ENCODE data around the gene UPK3BL1. TPM values are rescaled to one million over a fixed set of nuclear protein-coding genes. Genes with fewer than 3 reads are reported as not detected.
"Not testable (repeated sequence)": the region's sequence is repeated elsewhere in the genome, so short reads cannot be mapped to it uniquely, and the experiment has no call there.

The UPK3BL1 gene, protein sequence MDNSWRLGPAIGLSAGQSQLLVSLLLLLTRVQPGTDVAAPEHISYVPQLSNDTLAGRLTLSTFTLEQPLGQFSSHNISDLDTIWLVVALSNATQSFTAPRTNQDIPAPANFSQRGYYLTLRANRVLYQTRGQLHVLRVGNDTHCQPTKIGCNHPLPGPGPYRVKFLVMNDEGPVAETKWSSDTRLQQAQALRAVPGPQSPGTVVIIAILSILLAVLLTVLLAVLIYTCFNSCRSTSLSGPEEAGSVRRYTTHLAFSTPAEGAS
- polyA plus RNA-seq (2013, experiment 1 of 2): 57.0 TPM
- polyA plus RNA-seq (2013, experiment 2 of 2): 47.5 TPM

DNA sequence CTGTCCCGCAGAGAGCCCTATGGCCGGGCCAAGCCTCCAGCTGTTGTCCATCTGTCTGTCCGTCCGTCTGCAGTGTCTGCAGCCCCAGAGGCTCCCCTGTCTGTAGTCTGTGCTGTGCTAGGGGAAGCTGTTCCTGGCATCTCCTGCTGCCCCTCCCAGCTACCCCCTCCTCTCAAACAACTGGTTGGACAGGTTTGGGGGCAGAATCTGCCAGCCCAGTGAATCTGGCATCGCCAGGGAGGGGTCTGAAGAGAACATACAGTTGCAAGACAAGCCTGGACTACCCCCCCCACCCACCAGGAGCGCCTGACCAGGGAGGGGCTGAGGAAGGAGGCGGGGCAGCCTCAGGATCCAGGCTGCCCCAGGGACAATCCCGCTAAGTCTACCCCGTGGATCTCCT, at the start of gene UPK3BL1:
Gene UPK3BL1, minus strand, starts transcription at position 101 of the 400 bp plus-strand sequence. Its CDS starts 50 bp downstream, at position 51.
- no CpG with 5 or more reads among the region's 9 CpGs for WGBS, 2 experiments (ENCODE audit: insufficient coverage in 2 of 2)
- not testable (repeated sequence) for H3K4me1 ChIP-seq (ENCODE audit: control insufficient read depth, insufficient read depth, low read length, poor library complexity, severe bottlenecking); H3K9me3 ChIP-seq (ENCODE audit: control insufficient read depth, low read length); H3K36me3 ChIP-seq (ENCODE audit: control insufficient read depth, insufficient read depth, low read length); H3K27ac ChIP-seq (ENCODE audit: low read depth, low read length, severe bottlenecking); H3K4me3 ChIP-seq (ENCODE audit: extremely low read depth, insufficient read depth, low read length, poor library complexity, severe bottlenecking)

DNA sequence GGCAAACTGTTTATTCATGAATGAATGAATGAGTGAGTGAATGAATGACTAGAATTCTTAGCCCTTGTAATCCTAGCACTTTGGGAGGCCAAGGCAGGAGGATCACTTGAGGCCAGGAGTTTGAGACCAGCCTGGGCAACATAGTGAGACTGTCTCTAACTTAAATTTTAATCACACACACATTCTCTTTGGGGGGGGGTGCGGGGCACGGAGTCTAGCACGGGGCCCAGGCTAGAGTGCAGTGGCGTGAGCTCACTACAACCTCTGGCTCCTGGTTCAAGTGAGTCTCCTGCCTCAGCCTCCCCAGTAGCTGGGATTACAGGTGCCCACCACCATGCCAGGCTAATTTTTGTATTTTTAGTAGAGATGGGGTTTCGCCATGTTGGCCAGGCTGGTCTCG, 48.0 kb upstream of the UPK3BL1 start:
- not testable (repeated sequence) for H3K36me3 ChIP-seq (ENCODE audit: control insufficient read depth, insufficient read depth, low read length); H3K4me3 ChIP-seq (ENCODE audit: extremely low read depth, insufficient read depth, low read length, poor library complexity, severe bottlenecking); H3K27ac ChIP-seq (ENCODE audit: low read depth, low read length, severe bottlenecking); H3K4me1 ChIP-seq (ENCODE audit: control insufficient read depth, insufficient read depth, low read length, poor library complexity, severe bottlenecking); H3K9me3 ChIP-seq (ENCODE audit: control insufficient read depth, low read length)
- WGBS, 2 experiments (ENCODE audit: insufficient coverage in 2 of 2): no CpG with 5 or more reads among the region's 6 CpGs

DNA sequence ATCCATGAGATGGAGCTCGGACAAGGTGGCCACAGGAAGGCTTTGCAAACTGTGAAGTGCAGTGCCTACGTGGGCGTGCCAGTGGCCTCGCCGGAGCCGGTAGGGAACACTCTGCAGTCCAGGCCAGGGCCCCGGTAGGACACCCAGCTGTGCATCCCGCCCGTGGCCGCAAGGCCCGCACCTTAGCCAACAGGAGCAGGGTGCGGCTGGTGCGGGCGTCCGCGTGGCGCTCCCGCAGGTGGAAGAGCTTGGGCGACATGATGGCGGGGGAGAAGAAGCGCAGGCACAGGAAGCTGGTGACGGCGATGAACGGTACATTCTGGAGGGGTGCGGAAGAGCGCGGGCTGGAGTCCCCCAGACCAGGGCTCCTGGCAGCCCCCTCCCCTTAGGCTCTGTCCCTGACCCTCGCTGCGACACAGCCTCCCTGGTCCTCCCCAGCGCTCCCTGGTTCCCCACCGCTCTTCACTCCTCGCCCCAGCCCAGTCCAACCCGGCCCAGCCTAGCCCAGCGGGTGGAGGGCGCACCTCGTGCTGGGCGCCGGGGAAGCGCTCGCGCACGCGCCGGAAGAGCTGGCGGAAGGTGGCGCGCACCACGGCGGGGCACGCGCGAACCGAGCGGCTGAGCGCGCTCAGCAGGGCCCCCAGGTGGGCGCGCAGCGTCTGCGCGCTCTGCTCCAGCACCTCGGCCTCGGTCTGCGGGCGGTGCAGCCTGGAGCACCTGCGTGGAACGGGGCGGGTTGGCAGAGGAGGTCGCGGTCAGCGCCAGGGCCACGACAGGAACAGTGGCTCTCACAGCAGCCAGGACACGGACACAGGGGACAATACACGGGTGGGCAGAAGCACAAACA, 47.1 kb upstream of the UPK3BL1 start:
- not testable (repeated sequence) for H3K27ac ChIP-seq (ENCODE audit: low read depth, low read length, severe bottlenecking); H3K36me3 ChIP-seq (ENCODE audit: control insufficient read depth, insufficient read depth, low read length); H3K9me3 ChIP-seq (ENCODE audit: control insufficient read depth, low read length); H3K4me1 ChIP-seq (ENCODE audit: control insufficient read depth, insufficient read depth, low read length, poor library complexity, severe bottlenecking); H3K4me3 ChIP-seq (ENCODE audit: extremely low read depth, insufficient read depth, low read length, poor library complexity, severe bottlenecking)
- WGBS, 2 experiments (ENCODE audit: insufficient coverage in 2 of 2): no CpG with 5 or more reads among the region's 74 CpGs

DNA sequence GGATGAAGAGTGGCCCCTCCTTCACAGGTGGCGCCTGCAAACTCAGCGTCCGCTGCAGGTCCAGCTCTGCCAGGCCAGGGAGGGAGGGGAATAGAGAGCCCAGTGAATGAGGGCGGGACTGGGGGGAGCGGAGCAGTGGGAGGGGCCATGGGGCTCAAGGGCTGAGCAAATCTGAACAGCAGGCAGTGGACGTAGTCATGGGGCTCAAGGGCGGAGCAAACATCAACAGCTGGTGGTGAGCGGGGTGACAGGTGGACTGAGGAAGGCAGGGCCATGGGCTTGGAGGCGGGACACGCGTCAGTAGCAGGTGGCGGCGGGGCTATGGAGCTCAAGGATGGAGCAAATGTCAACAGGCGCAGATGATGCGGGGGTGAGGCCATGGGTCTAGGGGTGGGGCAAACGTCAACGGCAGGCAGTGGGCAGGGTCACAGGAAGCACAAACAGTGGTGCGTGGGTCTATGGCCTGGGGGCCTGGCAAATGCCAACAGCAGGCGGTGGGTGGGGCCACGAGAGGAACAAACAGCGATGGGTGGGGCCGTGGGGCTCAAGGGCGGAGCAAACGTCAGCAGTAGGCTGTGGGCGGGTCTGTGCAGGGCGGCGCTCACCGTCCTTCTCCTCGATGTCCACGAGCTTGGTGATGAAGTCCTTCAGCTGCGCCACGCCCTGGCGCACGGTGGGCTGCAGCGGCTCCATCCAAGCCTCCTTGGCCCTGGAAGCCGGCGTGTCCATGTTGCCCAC, 45.9 kb upstream of the UPK3BL1 start:
- not testable (repeated sequence) for H3K4me3 ChIP-seq (ENCODE audit: extremely low read depth, insufficient read depth, low read length, poor library complexity, severe bottlenecking); H3K4me1 ChIP-seq (ENCODE audit: control insufficient read depth, insufficient read depth, low read length, poor library complexity, severe bottlenecking); H3K9me3 ChIP-seq (ENCODE audit: control insufficient read depth, low read length); H3K27ac ChIP-seq (ENCODE audit: low read depth, low read length, severe bottlenecking); H3K36me3 ChIP-seq (ENCODE audit: control insufficient read depth, insufficient read depth, low read length)
- no CpG with 5 or more reads among the region's 37 CpGs for WGBS, 2 experiments (ENCODE audit: insufficient coverage in 2 of 2)

DNA sequence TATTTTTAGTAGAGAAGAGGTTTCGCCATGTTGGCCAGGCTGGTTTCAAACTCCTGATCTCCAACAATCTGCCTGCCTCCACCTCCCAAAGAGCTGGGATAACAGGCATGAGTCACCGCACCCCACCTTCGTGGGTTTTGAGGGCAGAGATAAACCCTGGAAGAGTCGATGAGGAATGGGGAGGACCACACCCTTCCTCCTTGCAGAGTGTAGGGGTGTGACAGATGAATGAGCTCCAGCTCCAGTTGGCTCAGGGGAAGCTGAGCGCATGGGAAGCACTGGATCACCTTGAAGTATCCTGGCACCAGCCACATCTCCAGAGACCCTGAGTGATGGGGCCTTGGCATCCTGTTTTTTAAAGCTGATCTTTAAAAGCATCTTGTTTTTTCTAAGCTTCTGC, 40.0 kb upstream of the UPK3BL1 start:
- H3K36me3 ChIP-seq (ENCODE audit: control insufficient read depth, insufficient read depth, low read length); H3K4me1 ChIP-seq (ENCODE audit: control insufficient read depth, insufficient read depth, low read length, poor library complexity, severe bottlenecking); H3K4me3 ChIP-seq (ENCODE audit: extremely low read depth, insufficient read depth, low read length, poor library complexity, severe bottlenecking); H3K27ac ChIP-seq (ENCODE audit: low read depth, low read length, severe bottlenecking); H3K9me3 ChIP-seq (ENCODE audit: control insufficient read depth, low read length): not testable (repeated sequence)
- no CpG with 5 or more reads among the region's 5 CpGs for WGBS, 2 experiments (ENCODE audit: insufficient coverage in 2 of 2)

DNA sequence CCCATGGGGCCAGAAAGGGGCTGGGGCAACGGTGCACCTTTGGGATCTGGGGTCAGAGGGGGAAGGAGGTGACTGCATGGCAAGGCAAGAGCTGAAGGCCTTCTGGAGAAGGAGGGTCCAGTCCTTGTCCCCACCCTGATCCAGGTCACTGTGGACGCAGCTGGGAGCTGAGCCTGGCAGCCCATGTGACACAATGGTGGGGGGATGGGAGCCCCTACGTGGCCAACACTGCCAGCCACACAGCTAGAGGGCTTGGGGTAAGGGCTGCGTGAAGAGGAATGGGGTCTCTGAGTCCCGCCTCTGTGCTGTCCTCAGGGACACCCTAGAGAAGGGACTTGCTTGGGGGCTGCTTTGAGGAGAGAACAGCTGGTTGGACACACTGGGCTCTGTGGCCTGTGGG, 38.2 kb upstream of the UPK3BL1 start:
- not testable (repeated sequence) for H3K9me3 ChIP-seq (ENCODE audit: control insufficient read depth, low read length); H3K4me3 ChIP-seq (ENCODE audit: extremely low read depth, insufficient read depth, low read length, poor library complexity, severe bottlenecking); H3K4me1 ChIP-seq (ENCODE audit: control insufficient read depth, insufficient read depth, low read length, poor library complexity, severe bottlenecking); H3K36me3 ChIP-seq (ENCODE audit: control insufficient read depth, insufficient read depth, low read length); H3K27ac ChIP-seq (ENCODE audit: low read depth, low read length, severe bottlenecking)
- no CpG with 5 or more reads among the region's 5 CpGs for WGBS, 2 experiments (ENCODE audit: insufficient coverage in 2 of 2)

DNA sequence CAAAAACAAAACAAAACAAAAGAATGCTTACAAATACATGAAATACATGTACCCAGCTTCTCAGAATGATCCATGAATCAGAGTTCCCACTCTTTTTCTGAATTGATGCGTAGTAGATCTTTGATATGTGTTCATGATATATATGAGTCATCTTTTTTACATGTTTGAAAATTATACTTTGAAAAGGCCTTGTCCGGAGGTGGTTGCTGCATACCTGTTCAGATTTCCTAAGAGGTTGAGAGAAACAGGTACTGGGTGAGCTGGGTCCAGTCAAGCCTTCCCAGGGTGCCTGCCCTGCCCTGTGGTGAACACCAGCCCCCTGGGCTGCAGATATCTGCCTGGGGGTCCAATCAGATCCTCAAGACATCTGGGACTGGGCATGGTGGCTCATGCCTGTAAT, 33.0 kb upstream of the UPK3BL1 start:
- 83 to 100% methylated on average over 1 of the region's 2 CpGs for WGBS, 2 experiments (ENCODE audit: insufficient coverage in 2 of 2)
- H3K27ac ChIP-seq (ENCODE audit: low read depth, low read length, severe bottlenecking): not testable (repeated sequence)

DNA sequence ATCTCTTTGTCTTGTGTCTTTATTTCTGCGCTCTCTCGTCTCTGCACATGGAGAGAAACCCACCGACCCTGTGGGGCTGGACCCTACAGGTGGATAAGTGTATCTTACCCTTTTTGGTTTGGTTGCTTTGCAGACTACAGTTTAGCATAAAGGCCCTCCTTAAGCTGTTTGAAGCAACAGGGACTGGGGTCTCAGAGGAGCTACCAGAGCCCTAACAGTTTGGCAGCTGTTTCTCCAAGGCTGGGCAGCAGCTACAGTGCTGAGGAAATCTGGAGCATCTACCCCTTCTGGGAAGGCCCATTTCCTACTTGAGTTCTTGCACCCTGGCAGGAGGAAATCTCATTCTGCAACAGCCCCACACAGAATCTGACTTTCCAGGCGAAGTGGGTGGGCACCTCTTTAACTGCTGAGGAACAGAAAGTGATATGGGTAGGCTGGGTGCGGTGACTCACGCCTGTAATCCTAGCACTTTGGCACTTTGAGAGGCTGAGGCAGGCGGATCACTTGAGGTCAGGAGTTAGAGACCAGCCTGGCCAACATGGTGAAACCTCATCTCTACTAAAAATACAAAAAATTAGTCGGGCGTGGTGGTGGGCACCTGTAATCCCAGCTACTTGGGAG, 31.0 kb upstream of the UPK3BL1 start:
- not testable (repeated sequence) for H3K27ac ChIP-seq (ENCODE audit: low read depth, low read length, severe bottlenecking); H3K36me3 ChIP-seq (ENCODE audit: control insufficient read depth, insufficient read depth, low read length)
- WGBS, 2 experiments (ENCODE audit: insufficient coverage in 2 of 2): no CpG with 5 or more reads among the region's 9 CpGs

More for the DNA sequence above, 33.0 kb upstream of the UPK3BL1 start:
- H3K9me3 ChIP-seq (ENCODE audit: control insufficient read depth, low read length); H3K4me1 ChIP-seq (ENCODE audit: control insufficient read depth, insufficient read depth, low read length, poor library complexity, severe bottlenecking); H3K36me3 ChIP-seq (ENCODE audit: control insufficient read depth, insufficient read depth, low read length); H3K4me3 ChIP-seq (ENCODE audit: extremely low read depth, insufficient read depth, low read length, poor library complexity, severe bottlenecking): not testable (repeated sequence)

DNA sequence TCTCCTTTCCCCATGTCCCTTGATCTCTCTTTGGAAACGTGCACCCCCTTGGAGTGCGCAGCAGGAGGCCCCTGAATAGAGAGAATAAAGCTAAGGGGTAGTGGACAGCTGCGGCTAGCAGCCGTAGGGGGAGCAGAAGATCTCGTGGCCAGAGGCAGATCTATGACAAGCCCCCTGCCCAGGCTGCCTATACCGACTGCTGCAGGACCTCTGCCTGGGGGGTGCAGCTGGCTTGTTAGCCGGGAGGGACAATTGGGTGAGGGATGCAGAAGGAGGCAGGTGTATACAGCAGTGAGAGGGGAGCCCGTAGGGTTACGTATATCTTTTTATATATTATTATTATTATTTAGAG, 29.3 kb upstream of the UPK3BL1 start:
- H3K4me1 ChIP-seq (ENCODE audit: control insufficient read depth, insufficient read depth, low read length, poor library complexity, severe bottlenecking); H3K36me3 ChIP-seq (ENCODE audit: control insufficient read depth, insufficient read depth, low read length); H3K9me3 ChIP-seq (ENCODE audit: control insufficient read depth, low read length); H3K27ac ChIP-seq (ENCODE audit: low read depth, low read length, severe bottlenecking); H3K4me3 ChIP-seq (ENCODE audit: extremely low read depth, insufficient read depth, low read length, poor library complexity, severe bottlenecking): not testable (repeated sequence)
- WGBS, 2 experiments (ENCODE audit: insufficient coverage in 2 of 2): no CpG with 5 or more reads among the region's 9 CpGs

More for the DNA sequence above, 31.0 kb upstream of the UPK3BL1 start:
- H3K4me1 ChIP-seq (ENCODE audit: control insufficient read depth, insufficient read depth, low read length, poor library complexity, severe bottlenecking); H3K9me3 ChIP-seq (ENCODE audit: control insufficient read depth, low read length); H3K4me3 ChIP-seq (ENCODE audit: extremely low read depth, insufficient read depth, low read length, poor library complexity, severe bottlenecking): not testable (repeated sequence)

DNA sequence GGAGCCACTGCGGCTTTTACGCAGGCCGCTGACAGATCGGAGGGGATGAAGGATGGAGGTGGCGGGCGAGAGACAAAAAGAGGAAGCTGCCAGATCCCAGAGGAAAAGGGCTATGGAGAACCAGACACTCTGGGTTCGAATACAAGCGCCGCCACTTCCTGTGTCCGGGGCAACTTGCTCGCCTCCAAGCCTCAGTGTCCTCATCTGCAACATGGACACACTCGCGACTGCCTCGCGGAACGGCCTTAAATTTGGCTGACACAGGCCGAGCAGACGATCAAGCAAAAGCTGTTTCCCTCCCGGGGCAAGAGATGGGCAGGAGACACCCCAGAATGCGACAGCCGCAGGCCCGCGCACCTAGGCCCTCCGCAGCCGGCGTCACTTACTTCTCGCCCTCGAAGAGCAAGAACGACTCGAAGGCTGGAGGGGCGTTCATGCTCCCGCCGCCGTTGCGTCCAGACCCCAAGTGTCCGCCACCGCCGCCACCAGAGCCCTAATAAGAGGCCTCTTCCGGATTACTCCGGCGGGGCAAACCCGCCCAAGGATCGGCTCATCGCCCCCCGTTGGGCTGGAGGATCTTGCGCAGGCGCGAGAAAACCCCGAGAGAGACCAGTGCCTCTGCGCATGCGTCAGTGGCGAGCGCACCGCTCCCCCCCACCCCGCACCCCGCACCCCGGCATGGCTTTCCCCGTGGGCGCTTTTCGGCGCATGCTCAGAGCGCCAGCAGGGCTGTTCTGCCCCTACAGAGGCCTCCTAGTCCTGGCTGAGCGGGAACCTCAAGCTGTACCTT, 28.8 kb upstream of the UPK3BL1 start, which contains the start of gene POLR2J2:
Gene POLR2J2, minus strand, starts transcription at position 498 of the 790 bp plus-strand sequence. Its CDS starts 62 bp downstream, at position 436.
- H3K27ac ChIP-seq (ENCODE audit: low read depth, low read length, severe bottlenecking); H3K9me3 ChIP-seq (ENCODE audit: control insufficient read depth, low read length); H3K36me3 ChIP-seq (ENCODE audit: control insufficient read depth, insufficient read depth, low read length); H3K4me1 ChIP-seq (ENCODE audit: control insufficient read depth, insufficient read depth, low read length, poor library complexity, severe bottlenecking): not testable (repeated sequence)
- 0% methylated on average over 1 of the region's 63 CpGs; no CpG with 5 or more reads in 1 of the 2 experiments for WGBS, 2 experiments (ENCODE audit: insufficient coverage in 2 of 2)
- H3K4me3 ChIP-seq (ENCODE audit: extremely low read depth, insufficient read depth, low read length, poor library complexity, severe bottlenecking): peak within 1 kb of the TSS; percentile 26

Data from mesodermal cell (in vitro differentiated cells).